ENCODE results near the gene APBB2.

Gene APBB2

GRCh38 chr4:40962551-40963180 lies 251.7 kb downstream of the APBB2 start:
- DNase-seq, result no peak

GRCh38 chr4:40960941-40961340 lies 253.4 kb downstream of the APBB2 start:
- DNase-seq, result no peak

GRCh38 chr4:40957281-40957680 lies 257.1 kb downstream of the APBB2 start:
- DNase-seq, result no peak

- no peak for DNase-seq
Measured at GRCh38 chr4:40956721-40957255, 257.6 kb downstream of the APBB2 start.

- DNase-seq, result no peak
Measured at GRCh38 chr4:40954088-40954668, 260.2 kb downstream of the APBB2 start.

GRCh38 chr4:40953283-40954087 lies 260.9 kb downstream of the APBB2 start:
- peak; percentile 72 for DNase-seq

- DNase-seq, result no peak
Measured at GRCh38 chr4:40952672-40953071, 261.7 kb downstream of the APBB2 start.

GRCh38 chr4:40952217-40952616 lies 262.1 kb downstream of the APBB2 start:
- DNase-seq, result no peak

GRCh38 chr4:40951026-40951425 lies 263.3 kb downstream of the APBB2 start:
- DNase-seq, result no peak

- DNase-seq, result no peak
Measured at GRCh38 chr4:40949358-40950100, 264.8 kb downstream of the APBB2 start.

GRCh38 chr4:40948014-40948413 lies 266.3 kb downstream of the APBB2 start:
- DNase-seq, result no peak

GRCh38 chr4:40946652-40947051 lies 267.7 kb downstream of the APBB2 start:
- no peak for DNase-seq

- DNase-seq, result peak; percentile 75
Measured at GRCh38 chr4:40940756-40941155, 273.6 kb downstream of the APBB2 start.

- DNase-seq, result peak; percentile 86
Measured at GRCh38 chr4:40940317-40940741, 274.0 kb downstream of the APBB2 start.

GRCh38 chr4:40939856-40940255 lies 274.5 kb downstream of the APBB2 start:
- no peak for DNase-seq

GRCh38 chr4:40938337-40938736 lies 276.0 kb downstream of the APBB2 start:
- DNase-seq, result no peak

- DNase-seq, result no peak
Measured at GRCh38 chr4:40937140-40937725, 277.1 kb downstream of the APBB2 start.

- no peak for DNase-seq
Measured at GRCh38 chr4:40934676-40935075, 279.7 kb downstream of the APBB2 start.

- peak; percentile 61 for DNase-seq
Measured at GRCh38 chr4:40933272-40934053, 280.9 kb downstream of the APBB2 start.

- no peak for DNase-seq
Measured at GRCh38 chr4:40931841-40932240, 282.5 kb downstream of the APBB2 start.

GRCh38 chr4:40931238-40931637 lies 283.1 kb downstream of the APBB2 start:
- no peak for DNase-seq

- no peak for DNase-seq
Measured at GRCh38 chr4:40927074-40927473, 287.3 kb downstream of the APBB2 start.
